PC-9 (cell line): Measurements from ENCODE around the gene ATXN1. TPM values are rescaled to one million over a fixed set of nuclear protein-coding genes. Genes with fewer than 3 reads are reported as not detected.
"Not testable (repeated sequence)": the region's sequence is repeated elsewhere in the genome, so short reads cannot be mapped to it uniquely, and the experiment has no call there.

ENCODE experiments used
- BruUV-seq: library from RNA; stranded (reverse); fragments of 400-500 nt; replicated peaks from 2 replicates; lab custom pipeline; 2021; lab: Mats Ljungman, UMichigan
- CTCF ChIA-PET: fragments of 300-600 bp; sonication (Branson Sonifier 250); formaldehyde crosslinking; loops from one replicate; lab custom pipeline; 2022; ENCODE audit warnings: antibody characterized with exemption; lab: Charles Lee
- POLR2A ChIA-PET: fragments of 300-600 bp; sonication (Branson Sonifier 250); formaldehyde crosslinking; loops from one replicate; lab custom pipeline; 2022; ENCODE audit warnings: antibody characterized with exemption; ENCODE audit not compliant: unreplicated experiment; lab: Charles Lee
- DNase-seq, 2 experiments: peaks; one replicate each; pipeline versions ENCODE4 v3.0.0 to v3.0.0-alpha.2; 2015 to 2022; ENCODE audit warnings: mixed read lengths in 1 of 2
- H2AFZ ChIP-seq: fragments of 200-600 bp; sonication (generic); 2 replicates; pipeline ENCODE4 v1.8.1; 2017; ENCODE audit warnings: antibody characterized with exemption
- H3F3A ChIP-seq: fragments of 200-600 bp; sonication (generic); 2 replicates; pipeline ENCODE4 v1.8.1; 2017; ENCODE audit warnings: antibody characterized with exemption, mild to moderate bottlenecking, low read depth; ENCODE audit not compliant: insufficient read depth
- H3K27ac ChIP-seq: fragments of 200-600 bp; sonication (generic); 2 replicates; pipeline ENCODE4 v1.6.1; 2016; ENCODE audit warnings: mixed run types
- H3K27me3 ChIP-seq: fragments of 200-600 bp; sonication (generic); 2 replicates; pipeline ENCODE4 v1.6.1; 2016; ENCODE audit warnings: low read depth, mixed run types; ENCODE audit not compliant: insufficient read depth
- H3K36me3 ChIP-seq: fragments of 200-600 bp; sonication (generic); 2 replicates; pipeline ENCODE4 v1.6.1; 2016; ENCODE audit warnings: low read depth, mixed run types
- H3K4me1 ChIP-seq: fragments of 200-600 bp; sonication (generic); replicated peaks from 2 replicates; pipeline ENCODE4 v1.6.1; 2016; ENCODE audit warnings: mixed run types; ENCODE audit not compliant: insufficient read depth
- H3K4me2 ChIP-seq: fragments of 200-600 bp; sonication (generic); 2 replicates; pipeline ENCODE4 v1.6.1; 2017; ENCODE audit warnings: mixed run types
- H3K4me3 ChIP-seq: fragments of 200-600 bp; sonication (generic); 2 replicates; pipeline ENCODE4 v1.6.1; 2016; ENCODE audit warnings: mixed run types
- H3K79me2 ChIP-seq: fragments of 200-600 bp; sonication (generic); 2 replicates; pipeline ENCODE4 v1.6.1; 2017; ENCODE audit warnings: low read depth, mixed run types
- H3K9me2 ChIP-seq: fragments of 200-600 bp; sonication (generic); 2 replicates; pipeline ENCODE4 v1.8.1; 2017; ENCODE audit warnings: mild to moderate bottlenecking; ENCODE audit not compliant: insufficient read depth
- H3K9me3 ChIP-seq: fragments of 200-600 bp; sonication (generic); 2 replicates; pipeline ENCODE4 v1.8.1; 2016; ENCODE audit warnings: low read depth; ENCODE audit not compliant: insufficient read depth
- H4K20me1 ChIP-seq: fragments of 200-600 bp; sonication (generic); 2 replicates; pipeline ENCODE4 v1.8.1; 2017; ENCODE audit not compliant: insufficient read depth
- CTCF ChIP-seq: fragments of 200-600 bp; sonication (generic); conservative IDR thresholded peaks from 2 replicates; pipeline ENCODE4 v1.6.1; 2017; ENCODE audit warnings: mixed run types, antibody characterized with exemption, mild to moderate bottlenecking, moderate library complexity
- EZH2 ChIP-seq: fragments of 200-600 bp; sonication (generic); IDR thresholded peaks from 2 replicates; pipeline ENCODE4 v1.8.0; 2017; ENCODE audit warnings: antibody characterized with exemption, low read depth
- intact Hi-C: fragments of 100-400 bp; cut with micrococcal nuclease; formaldehyde crosslinking; loops from one replicate; pipeline ENCODE4 v1.10.0; 2022; ENCODE audit not compliant: unreplicated experiment
- total RNA-seq: library from RNA; stranded (reverse); gene quantifications from 2 replicates; pipeline ENCODE4 v1.2.3, GENCODE V29; 2021

The ATXN1 gene
- total RNA-seq, 1 experiment from 2014 or later, result 42.7 TPM

- CTCF ChIA-PET, result no interaction called here
- no peaks in the 10 kb centered on the region for H3K36me3 ChIP-seq
- POLR2A ChIA-PET, result interaction anchor here (0.5 kb wide), 1 partner anchor 873 kb away, joined by 5 read pairs; no protein-coding TSS in a partner anchor
- DNase-seq, result no peak
- H3K4me2 ChIP-seq, result no peak overlapping the region
- H2AFZ ChIP-seq, result no peak overlapping the region
- H4K20me1 ChIP-seq, result no peaks in the 10 kb centered on the region
- no peaks in the 10 kb centered on the region for H3K9me2 ChIP-seq
- H3F3A ChIP-seq, result no peaks in the 10 kb centered on the region
- no TSS peak for BruUV-seq
- H3K79me2 ChIP-seq, result no peaks in the 10 kb centered on the region
- peaks cover 8% of the 10 kb centered on the region; the same call in 1 of the 2 replicates for H3K27me3 ChIP-seq
- no peaks in the 10 kb centered on the region for H3K9me3 ChIP-seq
- no peak for TF ChIP-seq EZH2
- no peak for TF ChIP-seq CTCF
- no peak overlapping the region for H3K27ac ChIP-seq
- no peaks in the 10 kb centered on the region for H3K4me1 ChIP-seq
- H3K4me3 ChIP-seq, result no peak overlapping the region
- intact Hi-C loops, result no loop called here
Measured at GRCh38 chr6:16270178-16270794, 491.0 kb downstream of the ATXN1 start.

- H3K36me3 ChIP-seq, H3K4me1 ChIP-seq, H3K9me3 ChIP-seq, BruUV-seq, H3K27ac ChIP-seq, DNase-seq, H3K4me3 ChIP-seq, H3K4me2 ChIP-seq, H4K20me1 ChIP-seq, H3K9me2 ChIP-seq, H2AFZ ChIP-seq, H3K79me2 ChIP-seq, intact Hi-C loops, H3F3A ChIP-seq, CTCF ChIA-PET: not testable (repeated sequence)
- H3K27me3 ChIP-seq, result peaks cover 15% of the 10 kb centered on the region
- POLR2A ChIA-PET, result interaction anchor here (0.6 kb wide), 1 partner anchor 100 kb away, joined by 3 read pairs; no protein-coding TSS in a partner anchor
Measured at GRCh38 chr6:16269442-16270070, 491.7 kb downstream of the ATXN1 start.

- H3K4me1 ChIP-seq, result no peaks in the 10 kb centered on the region
- H3K4me3 ChIP-seq, result no peak overlapping the region
- no peak for TF ChIP-seq CTCF
- TF ChIP-seq EZH2, result no peak
- no peaks in the 10 kb centered on the region for H4K20me1 ChIP-seq
- no peak overlapping the region for H3K27ac ChIP-seq
- no TSS peak for BruUV-seq
- no peaks in the 10 kb centered on the region for H3K79me2 ChIP-seq
- POLR2A ChIA-PET, result interaction anchor here (0.6 kb wide), 2 partner anchors 11 to 22 kb away, joined by 3 to 6 read pairs; no protein-coding TSS in a partner anchor
- no peaks in the 10 kb centered on the region for H3K9me3 ChIP-seq
- H3F3A ChIP-seq, result no peaks in the 10 kb centered on the region
- H3K27me3 ChIP-seq, result peaks cover 29% of the 10 kb centered on the region
- no peak overlapping the region for H2AFZ ChIP-seq
- CTCF ChIA-PET, result no interaction called here
- intact Hi-C loops, result no loop called here
- no peaks in the 10 kb centered on the region for H3K9me2 ChIP-seq
- no peak for DNase-seq
- H3K36me3 ChIP-seq, result no peaks in the 10 kb centered on the region
- no peak overlapping the region for H3K4me2 ChIP-seq
Measured at GRCh38 chr6:16267428-16268263, 493.6 kb downstream of the ATXN1 start.
